Sigmoid colon (tissue), 3 donors: ENCODE data around the gene THEMIS.

Source experiments
- CTCF ChIP-seq, 4 experiments: fragments of 450-650 bp in 3 of 4; fragments of 200-600 bp in 1 of 4; IDR thresholded peaks; one replicate each; pipeline ENCODE4 v1.5.1; 2016 to 2019; ENCODE audit warnings: antibody characterized with exemption in 4 of 4, mild to moderate bottlenecking in 3 of 4, moderate library complexity in 2 of 4
- POLR2A ChIP-seq, 2 donors: fragments of 450-650 bp; IDR thresholded peaks; one replicate each; pipeline ENCODE4 v1.6.1; 2016; ENCODE audit warnings: antibody characterized with exemption in 2 of 2, mild to moderate bottlenecking in 2 of 2, moderate library complexity in 2 of 2

GRCh38 chr6:127886603-127887002 is 14.3 kb downstream of the THEMIS start:
- TF ChIP-seq CTCF (IDR thresholded peaks at IDR 0.05), result no peak
- TF ChIP-seq POLR2A (IDR thresholded peaks at IDR 0.05), result no peak
